GM19239 (cell line): ENCODE results near the gene DOK5.

Source experiments
- DNase-seq: peaks from one replicate; pipeline ENCODE4 v3.0.0; 2011; ENCODE audit warnings: low spot score; ENCODE audit not compliant: insufficient read length
- FAIRE-seq: peaks from 2 replicates; lab custom pipeline; 2011; peaks lifted over from hg19 to GRCh38; lab: Jason Lieb, UNC

Gene DOK5

GRCh38 chr20:54550776-54551396, 75.5 kb downstream of the DOK5 start:
- DNase-seq (no peak), FAIRE-seq (no peak)

- no peak for FAIRE-seq
Measured at GRCh38 chr20:54554006-54554405, 78.6 kb downstream of the DOK5 start.

GRCh38 chr20:54555150-54555549, 79.8 kb downstream of the DOK5 start:
- DNase-seq (no peak), FAIRE-seq (no peak)

More at GRCh38 chr20:54554006-54554405, 78.6 kb downstream of the DOK5 start:
- no peak for DNase-seq

GRCh38 chr20:54556406-54556805, 81.0 kb downstream of the DOK5 start:
- FAIRE-seq (no peak), DNase-seq (no peak)

GRCh38 chr20:54557806-54558590, 82.6 kb downstream of the DOK5 start:
- no peak for FAIRE-seq

GRCh38 chr20:54559890-54560289, 84.5 kb downstream of the DOK5 start:
- no peak for DNase-seq
- FAIRE-seq: no peak

More at GRCh38 chr20:54557806-54558590, 82.6 kb downstream of the DOK5 start:
- no peak for DNase-seq

GRCh38 chr20:54560357-54560756, 85.0 kb downstream of the DOK5 start:
- no peak for DNase-seq

GRCh38 chr20:54565255-54565654, 89.9 kb downstream of the DOK5 start:
- FAIRE-seq (no peak), DNase-seq (no peak)

More at GRCh38 chr20:54560357-54560756, 85.0 kb downstream of the DOK5 start:
- no peak for FAIRE-seq

- no peak for FAIRE-seq
Measured at GRCh38 chr20:54566031-54566688, 90.8 kb downstream of the DOK5 start.

GRCh38 chr20:54570561-54570960, 95.2 kb downstream of the DOK5 start:
- no peak for FAIRE-seq

More at GRCh38 chr20:54566031-54566688, 90.8 kb downstream of the DOK5 start:
- no peak for DNase-seq

GRCh38 chr20:54572665-54573435, 97.5 kb downstream of the DOK5 start:
- FAIRE-seq: no peak
- DNase-seq: no peak

More at GRCh38 chr20:54570561-54570960, 95.2 kb downstream of the DOK5 start:
- DNase-seq: no peak

GRCh38 chr20:54573838-54574237, 98.4 kb downstream of the DOK5 start:
- FAIRE-seq (no peak), DNase-seq (no peak)

GRCh38 chr20:54576518-54576917, 101.1 kb downstream of the DOK5 start:
- FAIRE-seq (no peak), DNase-seq (no peak)

GRCh38 chr20:54577637-54578036, 102.2 kb downstream of the DOK5 start:
- no peak for FAIRE-seq

GRCh38 chr20:54585217-54585616, 109.8 kb downstream of the DOK5 start:
- FAIRE-seq (no peak), DNase-seq (no peak)

More at GRCh38 chr20:54577637-54578036, 102.2 kb downstream of the DOK5 start:
- DNase-seq: no peak

- FAIRE-seq: no peak
- DNase-seq: no peak
Measured at GRCh38 chr20:54587408-54587807, 112.0 kb downstream of the DOK5 start.

- no peak for DNase-seq
- no peak for FAIRE-seq
Measured at GRCh38 chr20:54589402-54590030, 114.1 kb downstream of the DOK5 start.

- FAIRE-seq (no peak), DNase-seq (no peak)
Measured at GRCh38 chr20:54590856-54591255, 115.5 kb downstream of the DOK5 start.

- FAIRE-seq: no peak
- DNase-seq: no peak
Measured at GRCh38 chr20:54596651-54597050, 121.3 kb downstream of the DOK5 start.

- DNase-seq (no peak), FAIRE-seq (no peak)
Measured at GRCh38 chr20:54598352-54598751, 123.0 kb downstream of the DOK5 start.
